Effector memory CD4-positive, alpha-beta T cell (primary cell): ENCODE data around the gene CREB1.

Experiments used
- DNase-seq, 3 donors: peaks; one replicate each; pipeline ENCODE4 v3.0.0-alpha.2; 2020
- H3K27ac ChIP-seq: 2 replicates; pipeline ENCODE4 v1.7.0; 2013; ENCODE audit warnings: mild to moderate bottlenecking, low read length, moderate library complexity; ENCODE audit not compliant: insufficient read depth, poor library complexity, severe bottlenecking
- H3K27me3 ChIP-seq: replicated peaks from 2 replicates; pipeline ENCODE4 v1.7.0; 2013; ENCODE audit warnings: mild to moderate bottlenecking, low read length; ENCODE audit not compliant: insufficient read depth, control insufficient read depth, poor library complexity, severe bottlenecking
- H3K36me3 ChIP-seq: 2 replicates; pipeline ENCODE4 v1.7.0; 2013; ENCODE audit warnings: mild to moderate bottlenecking, low read length, moderate library complexity; ENCODE audit not compliant: control insufficient read depth, insufficient read depth
- H3K4me1 ChIP-seq: 2 replicates; pipeline ENCODE4 v1.7.0; 2013; ENCODE audit warnings: low read length, mild to moderate bottlenecking; ENCODE audit not compliant: control insufficient read depth, insufficient read depth, poor library complexity, severe bottlenecking
- H3K4me3 ChIP-seq: 2 replicates; pipeline ENCODE4 v1.7.0; 2013; ENCODE audit warnings: low read length, low read depth, mild to moderate bottlenecking; ENCODE audit not compliant: insufficient read depth, poor library complexity, severe bottlenecking
- H3K9me3 ChIP-seq: 2 replicates; pipeline ENCODE4 v1.7.0; 2013; ENCODE audit warnings: mild to moderate bottlenecking, low read length, moderate library complexity; ENCODE audit not compliant: control insufficient read depth

CREB1 gene

GRCh38 chr2:207565736-207566500, 36.2 kb downstream of the CREB1 start:
- H3K27ac ChIP-seq, result no peak overlapping the region
- no peaks in the 10 kb centered on the region for H3K9me3 ChIP-seq
- H3K27me3 ChIP-seq, result no peaks in the 10 kb centered on the region
- no peak for DNase-seq
- peaks cover 27% of the 10 kb centered on the region for H3K36me3 ChIP-seq
- no peaks in the 10 kb centered on the region for H3K4me1 ChIP-seq
- no peak overlapping the region for H3K4me3 ChIP-seq

GRCh38 chr2:207567671-207568070, 37.9 kb downstream of the CREB1 start:
- H3K36me3 ChIP-seq, result peaks cover 23% of the 10 kb centered on the region
- no peak for DNase-seq
- no peaks in the 10 kb centered on the region for H3K4me1 ChIP-seq
- no peak overlapping the region for H3K27ac ChIP-seq
- no peaks in the 10 kb centered on the region for H3K9me3 ChIP-seq
- H3K4me3 ChIP-seq, result no peak overlapping the region
- H3K27me3 ChIP-seq, result no peaks in the 10 kb centered on the region

- no peak overlapping the region for H3K27ac ChIP-seq
- no peak overlapping the region for H3K4me3 ChIP-seq
- no peak for DNase-seq
- no peaks in the 10 kb centered on the region for H3K4me1 ChIP-seq
- no peaks in the 10 kb centered on the region for H3K27me3 ChIP-seq
- peaks cover 29% of the 10 kb centered on the region for H3K36me3 ChIP-seq
- H3K9me3 ChIP-seq, result no peaks in the 10 kb centered on the region
These were observed 41.6 kb downstream of the CREB1 start for GRCh38 chr2:207571370-207571769.

- Histone ChIP-seq H3K9me3 (no peaks in the 10 kb centered on the region), H3K27ac (no peak overlapping the region), H3K36me3 (peaks cover 25% of the 10 kb centered on the region), H3K4me1 (no peaks in the 10 kb centered on the region), H3K27me3 (no peaks in the 10 kb centered on the region), H3K4me3 (no peak overlapping the region)
- no peak for DNase-seq
These were observed 55.2 kb downstream of the CREB1 start for GRCh38 chr2:207584952-207585351.

GRCh38 chr2:207587305-207587704, 57.5 kb downstream of the CREB1 start:
- Histone ChIP-seq H3K9me3 (peaks cover 4% of the 10 kb centered on the region), H3K4me1 (no peaks in the 10 kb centered on the region), H3K27me3 (no peaks in the 10 kb centered on the region), H3K4me3 (no peak overlapping the region), H3K27ac (no peak overlapping the region), H3K36me3 (peaks cover 31% of the 10 kb centered on the region)
- DNase-seq, result no peak

GRCh38 chr2:207589143-207589542, 59.4 kb downstream of the CREB1 start:
- H3K4me3 ChIP-seq, result no peak overlapping the region
- H3K9me3 ChIP-seq, result peaks cover 4% of the 10 kb centered on the region
- H3K27me3 ChIP-seq, result no peaks in the 10 kb centered on the region
- H3K4me1 ChIP-seq, result no peaks in the 10 kb centered on the region
- H3K36me3 ChIP-seq, result peaks cover 30% of the 10 kb centered on the region
- no peak overlapping the region for H3K27ac ChIP-seq
- no peak for DNase-seq

GRCh38 chr2:207593277-207593676, 63.5 kb downstream of the CREB1 start:
- Histone ChIP-seq H3K27me3 (no peaks in the 10 kb centered on the region), H3K36me3 (peaks cover 31% of the 10 kb centered on the region), H3K27ac (no peak overlapping the region), H3K4me3 (no peak overlapping the region), H3K4me1 (no peaks in the 10 kb centered on the region), H3K9me3 (peaks cover 4% of the 10 kb centered on the region)
- DNase-seq, result no peak

- DNase-seq, result no peak
- Histone ChIP-seq H3K9me3 (peaks cover 4% of the 10 kb centered on the region), H3K4me1 (no peaks in the 10 kb centered on the region), H3K27me3 (no peaks in the 10 kb centered on the region), H3K36me3 (peaks cover 35% of the 10 kb centered on the region), H3K4me3 (no peak overlapping the region), H3K27ac (no peak overlapping the region)
These were observed 64.5 kb downstream of the CREB1 start for GRCh38 chr2:207594264-207594663.

GRCh38 chr2:207594731-207595130, 65.0 kb downstream of the CREB1 start:
- Histone ChIP-seq H3K9me3 (peaks cover 4% of the 10 kb centered on the region), H3K4me3 (no peak overlapping the region), H3K27me3 (no peaks in the 10 kb centered on the region), H3K36me3 (peaks cover 37% of the 10 kb centered on the region), H3K4me1 (no peaks in the 10 kb centered on the region), H3K27ac (no peak overlapping the region)
- no peak for DNase-seq

GRCh38 chr2:207599636-207600035, 69.9 kb downstream of the CREB1 start:
- H3K36me3 ChIP-seq, result peaks cover 15% of the 10 kb centered on the region

More at GRCh38 chr2:207599636-207600035, 69.9 kb downstream of the CREB1 start:
- H3K27me3 ChIP-seq, result no peaks in the 10 kb centered on the region
- H3K4me1 ChIP-seq, result no peaks in the 10 kb centered on the region
- H3K4me3 ChIP-seq, result no peak overlapping the region
- no peak for DNase-seq
- no peak overlapping the region for H3K27ac ChIP-seq
- no peaks in the 10 kb centered on the region for H3K9me3 ChIP-seq
